Bone marrow (tissue), 2 donors: ENCODE results near the gene HMGN1.

ENCODE experiments used
- DNase-seq, 2 donors: peaks; one replicate each; lab custom pipeline; 2025; lab: John Stamatoyannopoulos, UW

Gene HMGN1

DNA sequence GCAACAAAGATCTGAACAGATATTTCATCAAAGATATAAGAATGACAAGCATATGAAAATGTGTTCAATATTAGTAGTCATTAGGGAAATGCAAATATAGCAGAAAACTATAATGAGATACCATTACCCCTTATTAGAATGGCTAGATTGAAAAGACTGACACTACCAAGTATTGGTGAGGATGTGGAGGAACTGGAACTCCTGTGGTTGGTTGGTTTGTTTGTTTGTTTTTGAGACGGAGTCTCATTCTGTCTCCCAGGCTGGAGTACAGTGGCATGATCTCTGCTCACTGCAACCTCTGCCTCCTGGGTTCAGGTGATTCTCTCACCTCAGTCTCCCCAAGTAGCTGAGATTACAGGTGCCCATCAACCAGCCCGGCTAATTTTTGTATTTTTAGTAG is 18.9 kb upstream of the HMGN1 start:
- no peak for DNase-seq

DNA sequence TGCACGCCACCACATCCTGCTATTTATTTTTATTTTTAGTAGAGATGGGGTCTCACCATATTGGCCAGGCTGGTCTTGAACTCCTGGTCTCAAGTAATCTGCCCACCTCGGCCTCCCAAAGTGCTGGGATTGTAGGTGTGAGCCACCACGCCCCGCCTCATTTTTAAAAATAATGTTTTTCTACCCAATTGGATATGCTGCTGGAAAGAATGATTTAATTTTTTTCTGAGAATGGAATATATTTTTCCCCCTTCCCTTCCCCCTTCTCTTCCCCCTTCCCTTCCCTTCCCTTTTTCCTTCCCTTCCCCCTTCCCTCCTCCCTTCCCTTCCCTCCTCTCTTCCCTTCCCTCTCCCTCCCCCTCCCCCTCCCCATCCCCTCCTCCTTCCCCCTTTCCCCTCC is 17.7 kb upstream of the HMGN1 start:
- no peak for DNase-seq

DNA sequence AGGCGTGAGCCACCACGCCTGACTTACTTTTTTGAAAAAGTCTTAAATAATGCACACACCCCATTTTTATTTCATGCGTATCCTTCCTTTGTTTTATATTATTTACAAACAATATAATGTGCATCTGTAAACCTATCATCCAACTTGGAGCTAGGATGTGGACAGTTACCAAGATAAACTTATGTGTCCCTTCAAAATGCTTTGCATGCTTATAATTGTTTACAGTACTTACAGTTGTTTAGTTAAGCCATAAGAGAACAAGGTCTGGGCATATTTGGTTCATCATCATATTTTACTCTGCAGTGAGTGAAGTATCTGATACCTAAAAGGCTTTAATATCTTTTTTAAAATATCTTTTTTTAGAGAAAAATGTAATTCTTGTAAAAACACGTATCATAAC is 16.1 kb upstream of the HMGN1 start:
- no peak for DNase-seq

DNA sequence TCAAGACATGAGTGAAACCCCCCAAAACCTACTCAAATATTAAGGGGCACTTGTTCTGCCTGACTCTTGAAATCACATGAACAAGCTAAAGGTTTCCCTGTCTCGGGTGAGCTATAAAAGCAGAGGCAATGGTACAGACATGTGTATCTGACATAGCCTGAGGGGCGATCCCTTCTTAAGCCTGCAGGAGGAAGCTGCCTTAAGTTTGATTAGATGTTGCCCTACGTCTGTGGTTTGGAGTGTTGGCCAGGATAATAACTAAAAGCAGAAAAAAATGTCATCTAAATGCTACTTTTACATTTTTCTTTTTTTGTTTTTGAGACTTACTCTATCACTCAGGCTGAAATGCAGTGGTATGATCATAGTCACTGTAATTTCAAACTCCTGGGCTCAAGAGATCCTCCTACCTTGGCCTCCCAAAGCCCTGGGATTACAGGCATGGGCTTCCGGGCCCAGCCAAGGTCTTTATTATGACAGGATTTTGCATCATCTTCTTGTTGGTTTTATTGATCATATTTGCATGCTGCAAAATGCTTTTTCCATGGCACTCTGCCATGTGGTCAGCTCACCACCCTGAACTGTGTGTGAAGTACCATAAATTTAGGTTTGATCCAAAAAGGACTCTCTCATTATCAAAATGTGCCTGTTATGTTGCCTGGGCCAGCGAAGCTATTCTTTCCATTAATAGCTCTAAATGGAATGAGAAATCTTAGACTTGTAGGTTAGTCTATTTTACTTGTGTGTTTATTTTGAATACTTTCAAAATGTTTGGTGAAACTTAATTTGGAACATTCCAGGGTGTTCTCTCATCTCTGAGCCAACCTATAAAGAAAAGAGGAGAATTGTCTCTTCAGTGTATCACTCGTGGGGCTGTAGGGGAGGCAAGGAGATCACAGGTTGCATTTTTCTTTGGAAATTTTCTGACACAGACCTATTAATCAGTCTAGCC is 15.0 kb upstream of the HMGN1 start:
- no peak for DNase-seq

DNA sequence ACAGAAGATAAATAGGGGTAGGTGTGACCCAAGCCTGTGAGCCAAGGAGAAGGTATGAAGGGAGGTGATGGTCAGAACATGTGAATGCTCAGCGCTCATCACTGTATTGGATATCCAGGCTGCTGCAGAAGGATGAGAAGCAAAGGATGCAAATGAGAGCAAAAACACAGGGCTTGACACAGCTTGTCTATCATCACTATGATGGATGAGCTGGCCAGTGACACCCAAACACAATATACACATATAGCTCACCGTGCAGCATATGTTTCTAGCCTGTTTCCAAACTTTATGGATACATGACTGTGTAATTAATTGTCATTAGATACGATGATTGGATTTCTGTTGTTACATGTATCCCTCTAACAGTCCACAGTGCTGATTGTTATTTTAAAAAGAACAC is 13.8 kb upstream of the HMGN1 start:
- no peak for DNase-seq

DNA sequence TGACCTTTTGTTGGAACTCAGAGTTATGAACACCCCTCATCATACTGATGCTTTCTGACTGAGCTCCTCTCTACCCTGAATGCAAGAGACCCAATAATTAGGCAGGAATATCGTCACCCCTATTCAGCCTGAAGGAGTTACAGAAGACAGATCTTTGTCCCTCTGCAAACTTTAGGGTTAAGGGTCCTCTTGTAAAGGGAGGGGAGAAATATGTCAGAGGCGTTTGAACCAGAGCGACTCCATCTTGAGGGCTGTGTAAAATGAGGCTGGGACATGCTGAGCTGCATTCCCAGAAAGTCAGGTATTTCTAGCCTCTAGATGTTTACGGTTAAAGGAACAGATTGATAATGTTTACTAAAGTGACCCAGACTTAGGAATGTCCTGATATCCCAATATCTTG is 10.5 kb upstream of the HMGN1 start:
- DNase-seq: no peak

DNA sequence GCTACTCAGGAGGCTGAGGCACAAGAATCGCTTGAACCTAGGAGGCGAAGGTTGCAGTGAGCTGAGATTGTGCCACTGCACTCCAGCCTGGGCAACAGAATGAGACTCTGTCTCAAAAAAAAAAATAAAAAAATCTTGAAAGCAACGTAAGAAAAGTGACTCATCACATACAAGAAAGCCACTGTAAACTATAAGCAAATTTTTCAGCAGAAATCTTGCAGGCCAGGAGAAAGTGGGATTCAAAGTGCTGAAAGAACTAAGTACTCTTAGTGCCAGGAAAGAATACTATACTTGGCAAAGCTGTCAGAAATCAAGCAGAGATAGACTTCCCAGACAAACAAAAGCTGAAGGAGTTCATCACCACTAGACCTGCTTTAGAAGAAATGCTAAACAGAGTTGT is 4.4 kb upstream of the HMGN1 start:
- DNase-seq: no peak

DNA sequence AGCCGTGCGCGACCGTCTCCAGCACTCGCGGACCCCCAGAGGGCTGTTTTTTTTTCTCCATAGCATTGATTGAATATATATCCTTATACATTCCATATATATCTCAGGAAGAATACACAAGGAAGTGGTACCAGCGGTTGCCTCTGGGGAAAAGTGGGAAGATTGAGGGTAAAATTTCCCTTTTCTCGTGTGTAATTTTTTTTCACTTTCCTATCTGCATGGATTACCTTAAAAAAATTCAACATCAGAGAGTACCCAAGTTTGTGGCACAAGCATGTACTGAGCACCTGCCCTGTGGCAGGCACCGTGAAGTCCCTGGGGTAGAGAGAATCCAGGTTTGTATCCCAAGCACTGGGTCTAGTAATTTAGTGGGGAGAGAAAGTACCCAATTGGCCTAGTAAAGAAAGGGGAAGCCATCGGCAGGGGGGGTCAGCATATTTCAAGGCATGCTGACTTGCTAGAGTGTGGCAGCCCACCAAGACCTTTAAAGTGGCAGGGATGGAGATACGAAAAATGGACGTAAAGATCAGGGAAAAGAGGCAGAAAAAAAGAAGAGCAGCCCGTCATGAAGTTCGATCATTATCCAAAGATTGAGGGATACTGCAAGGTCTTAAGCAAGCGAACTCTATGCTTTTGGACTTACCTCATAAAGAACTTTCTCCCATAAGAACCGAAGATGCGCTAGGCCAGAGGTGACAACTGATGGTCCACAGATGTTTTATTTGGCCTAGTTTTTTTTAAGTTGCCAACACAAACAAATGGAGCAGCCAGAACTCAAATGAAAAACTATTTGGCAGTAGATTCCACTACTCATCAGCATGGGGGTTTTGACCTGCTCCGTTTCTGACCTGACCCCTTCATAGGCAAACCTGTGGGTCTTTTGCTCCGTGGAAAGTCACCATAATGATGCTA is 1.5 kb upstream of the HMGN1 start:
- DNase-seq: no peak

DNA sequence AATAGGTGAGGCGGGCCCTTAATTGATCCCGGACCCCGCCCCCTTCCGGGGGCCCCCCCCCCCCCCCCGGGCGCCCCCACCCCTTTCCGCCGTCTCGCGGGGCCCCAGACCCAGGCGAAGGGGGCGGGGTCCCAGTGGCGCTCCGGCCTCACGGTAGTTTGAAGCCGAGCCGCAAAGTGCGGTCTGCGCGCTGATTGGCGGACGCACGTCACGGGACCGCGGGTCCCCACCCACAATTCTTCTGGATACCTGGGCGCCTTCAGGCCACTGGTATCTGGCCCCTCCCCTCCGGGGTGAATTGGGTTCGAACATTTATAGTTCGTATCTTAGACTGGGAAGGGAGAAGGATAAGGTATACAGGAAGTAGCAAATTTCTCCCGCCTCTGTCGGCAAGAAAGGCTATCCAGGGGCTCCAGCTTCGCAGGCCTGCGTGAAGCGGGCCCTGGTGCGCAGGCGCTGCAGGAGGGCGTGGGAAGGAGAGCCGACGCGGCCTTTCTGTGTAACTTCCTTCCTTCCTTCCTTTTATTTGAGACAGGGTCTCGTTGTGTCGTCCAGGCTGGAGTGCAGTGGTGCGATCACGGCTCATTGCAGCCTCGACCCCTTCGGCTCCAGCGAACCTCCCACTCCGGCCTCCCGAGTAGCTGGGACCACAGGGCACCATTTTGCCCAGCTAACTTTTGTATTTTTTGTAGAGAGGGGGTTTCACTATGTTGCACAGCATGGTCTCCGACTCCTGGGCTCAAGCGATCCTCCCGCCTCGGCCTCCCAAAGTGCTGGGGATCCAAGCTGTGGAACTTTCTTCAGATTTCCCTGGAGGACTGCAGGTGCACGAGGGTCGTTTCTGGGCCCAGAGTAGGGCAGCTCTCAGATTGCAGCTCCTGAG is 564 bp upstream of the HMGN1 start:
- DNase-seq: peak; percentile 84 to 90

DNA sequence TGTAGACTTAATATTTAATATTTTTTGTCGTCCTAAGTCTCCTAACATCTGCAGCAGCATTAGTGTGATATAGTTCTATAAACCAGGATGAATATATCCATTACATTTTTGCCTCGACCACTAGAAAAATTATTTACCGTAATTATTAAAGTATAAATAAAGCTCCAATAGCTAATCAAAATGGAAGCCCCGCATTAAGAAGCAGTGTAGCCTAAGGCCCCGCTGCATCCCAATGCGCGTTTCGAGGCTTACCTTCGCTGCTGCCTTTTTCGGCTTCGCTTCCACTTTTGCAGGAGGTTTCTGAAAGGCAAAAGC is 891 bp downstream of the HMGN1 start:
- DNase-seq: no peak

DNA sequence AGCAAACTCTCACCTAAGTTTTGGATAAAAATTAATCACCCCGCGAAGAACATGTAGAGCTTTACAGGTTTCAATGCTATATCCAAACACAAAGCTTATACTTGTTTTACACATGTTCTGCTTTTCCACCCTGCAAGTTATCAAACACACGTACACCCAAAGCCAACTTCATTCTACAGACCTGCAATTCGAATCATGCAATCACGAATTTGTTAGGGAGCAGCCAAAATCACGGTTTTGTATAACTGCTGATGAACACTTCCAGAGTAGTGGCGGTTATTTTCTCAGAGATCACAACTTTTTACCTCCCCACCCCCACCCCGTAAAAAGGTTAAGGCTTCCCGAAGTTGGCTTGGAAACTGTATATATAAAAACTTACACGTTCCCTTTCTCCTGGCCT is 1.4 kb downstream of the HMGN1 start:
- no peak for DNase-seq

DNA sequence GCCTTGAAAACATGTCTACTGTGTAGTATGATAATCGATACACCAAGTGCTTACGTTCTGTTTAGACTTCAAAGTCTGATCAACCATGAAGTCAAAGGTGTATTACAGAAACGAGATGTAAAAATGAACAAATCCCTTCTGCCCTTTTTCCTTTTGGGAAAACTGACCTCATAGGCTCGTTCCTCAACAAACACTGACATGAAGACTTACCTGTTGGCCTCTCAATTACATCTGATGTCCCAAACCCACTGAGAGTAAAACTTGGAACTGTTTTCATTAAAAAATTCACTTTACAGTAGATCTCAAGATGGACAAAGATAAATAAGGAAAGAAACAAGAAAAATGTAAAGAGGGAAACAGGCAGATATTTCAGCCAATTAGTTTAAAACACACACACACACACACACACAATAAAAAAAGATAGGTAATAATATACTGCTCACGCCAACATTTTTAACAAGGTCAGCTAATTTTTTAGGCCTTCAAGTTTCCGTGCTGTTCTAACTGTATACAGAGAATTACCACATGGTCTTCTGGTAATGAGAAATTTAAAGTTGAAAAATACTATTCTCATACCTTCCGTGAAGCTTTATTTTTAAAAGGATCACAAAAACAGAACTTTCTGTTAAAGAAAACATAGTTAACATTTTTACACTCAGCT is 2.1 kb downstream of the HMGN1 start:
- no peak for DNase-seq

DNA sequence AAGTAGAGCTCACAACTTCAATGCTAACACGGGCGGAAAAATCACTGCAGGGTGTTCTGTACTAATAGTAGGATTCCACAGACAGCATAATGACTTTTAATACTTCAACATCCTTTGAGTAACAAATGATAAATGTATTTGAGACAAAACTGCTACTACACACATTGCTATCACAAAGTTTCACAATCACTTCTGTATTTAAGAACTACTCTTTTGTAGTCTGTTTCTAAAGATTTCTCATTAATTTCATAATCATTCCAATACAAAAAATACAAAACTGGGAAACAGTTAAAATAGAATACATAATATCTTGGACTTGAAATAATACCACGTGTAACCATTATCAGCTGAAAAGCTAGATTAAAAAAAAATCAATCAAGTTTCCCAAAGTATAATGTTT is 2.7 kb downstream of the HMGN1 start:
- no peak for DNase-seq

DNA sequence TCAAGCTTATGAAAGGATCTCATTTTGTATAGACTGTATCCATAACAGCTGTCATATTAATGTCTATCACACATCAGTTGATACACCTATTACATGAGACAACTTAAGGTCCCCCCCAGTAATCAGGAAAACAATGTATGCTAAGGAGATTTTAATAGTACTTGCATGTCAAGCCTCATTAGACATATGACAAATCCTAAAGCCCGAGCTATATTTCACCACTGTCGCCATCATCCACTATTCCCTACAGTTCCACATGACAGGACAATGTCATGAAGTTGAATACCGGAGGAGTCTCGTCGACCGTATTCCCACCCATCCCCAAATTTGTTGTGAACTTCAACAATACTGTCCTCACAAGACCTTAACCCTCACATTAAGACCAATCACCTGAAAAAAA is 3.4 kb downstream of the HMGN1 start:
- DNase-seq: no peak

DNA sequence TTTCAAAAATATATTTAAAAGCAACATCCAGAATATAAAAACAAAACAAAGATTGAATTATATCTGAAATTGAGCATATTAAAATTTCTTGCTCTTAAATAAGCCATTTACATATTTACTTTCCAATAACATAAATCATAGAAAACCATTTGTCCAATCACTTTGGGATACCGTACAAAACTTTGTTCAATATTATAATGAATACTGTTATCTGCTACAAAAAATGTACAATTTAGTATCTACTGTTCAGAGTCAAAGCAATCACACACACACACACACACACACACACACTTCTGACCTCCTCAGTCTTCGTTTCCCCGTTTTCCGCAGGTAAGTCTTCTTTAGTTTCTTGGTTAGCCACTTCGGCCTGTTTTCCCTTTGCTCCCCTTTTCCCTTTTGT is 4.0 kb downstream of the HMGN1 start:
- no peak for DNase-seq

DNA sequence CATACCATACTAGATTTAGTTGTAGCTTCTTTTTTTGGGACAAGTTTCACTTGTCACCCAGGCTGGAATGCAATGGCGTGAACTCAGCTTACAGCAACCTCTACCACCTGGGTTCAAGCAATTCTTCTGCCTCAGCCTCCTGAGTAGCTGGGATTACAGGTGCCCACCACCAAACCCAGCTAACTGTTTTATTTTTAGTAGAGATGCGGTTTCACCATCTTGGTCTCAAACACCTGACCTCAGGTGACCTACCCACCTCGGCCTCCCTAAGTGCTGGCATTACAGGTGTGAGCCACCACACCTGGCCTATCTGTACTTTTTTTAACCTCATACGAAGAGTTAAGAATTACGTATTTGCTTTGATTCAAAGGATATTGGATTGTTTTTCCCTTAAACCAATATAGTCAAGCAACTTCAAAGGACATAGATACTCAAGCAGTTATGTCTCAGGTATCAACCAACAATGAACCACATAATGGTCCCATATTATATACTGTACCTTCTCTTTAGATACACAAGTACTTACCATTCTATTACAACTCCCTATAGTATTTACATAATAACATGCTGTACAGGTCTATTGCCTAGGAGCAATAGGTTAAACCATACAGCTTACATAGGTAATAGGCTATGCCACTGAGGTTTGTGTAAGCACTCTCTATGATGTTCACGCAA is 7.5 kb downstream of the HMGN1 start:
- no peak for DNase-seq

DNA sequence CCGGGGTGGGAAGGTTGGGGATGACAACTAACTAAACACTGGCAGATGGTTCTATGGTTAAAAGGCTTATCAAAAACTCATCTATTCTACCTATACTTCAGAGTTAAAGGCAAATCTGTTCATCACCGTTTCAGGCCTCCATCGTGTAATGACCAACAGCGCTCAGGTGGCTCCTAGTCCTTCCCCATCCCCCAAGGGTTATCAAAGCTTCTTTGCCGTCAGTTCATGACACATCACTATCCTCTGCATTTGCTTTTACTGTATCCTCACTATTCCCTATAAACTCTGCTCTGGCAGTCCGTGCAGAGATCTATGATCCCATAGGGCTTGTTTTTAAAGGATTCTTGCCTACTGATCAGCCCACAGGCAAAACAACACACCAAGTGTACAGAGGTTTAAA is 8.2 kb downstream of the HMGN1 start:
- no peak for DNase-seq

DNA sequence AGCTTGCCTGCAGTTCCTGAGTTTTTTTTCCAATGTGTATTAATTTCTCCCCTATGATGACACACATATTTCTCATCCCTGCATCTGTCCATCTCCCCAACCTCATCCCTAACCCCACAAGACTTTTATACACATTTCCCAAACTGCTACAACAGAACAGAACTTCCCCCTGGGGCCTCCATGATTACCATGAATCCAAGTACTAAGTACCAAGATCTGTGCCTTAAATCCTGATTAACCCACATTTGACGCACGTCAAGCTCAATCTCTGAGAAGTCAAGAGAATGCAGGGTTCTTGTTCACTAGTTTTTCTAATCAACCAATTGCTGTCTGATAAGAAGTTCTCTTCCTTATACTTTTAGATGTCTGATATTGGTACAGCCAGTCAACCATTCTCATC is 9.7 kb downstream of the HMGN1 start:
- DNase-seq: no peak

DNA sequence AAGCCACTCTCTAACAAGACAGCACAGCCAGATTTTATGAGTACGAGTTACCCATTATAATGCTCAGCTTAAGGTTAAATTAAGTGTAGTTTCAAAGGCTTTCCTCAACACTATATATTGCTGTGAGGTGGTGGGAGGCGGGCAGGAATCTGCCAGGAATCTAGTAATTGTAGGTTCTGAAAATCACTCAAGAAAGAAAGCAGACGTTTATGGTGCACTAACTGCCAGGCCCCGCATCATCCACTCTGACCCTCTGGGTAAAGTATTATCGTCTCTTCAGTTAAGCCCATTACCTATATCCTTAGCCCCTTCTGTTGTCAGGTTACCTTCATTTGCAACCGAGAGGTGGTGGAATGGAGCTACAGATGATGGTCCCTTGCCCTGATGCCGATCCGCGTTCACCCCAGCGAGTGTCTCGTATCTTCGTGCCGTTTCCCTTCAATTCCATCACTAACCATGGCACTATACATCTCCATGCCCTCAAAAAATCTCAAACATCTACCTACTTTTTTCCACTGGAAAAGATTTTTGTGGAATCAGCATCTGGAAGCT is 12.4 kb downstream of the HMGN1 start:
- DNase-seq: no peak

DNA sequence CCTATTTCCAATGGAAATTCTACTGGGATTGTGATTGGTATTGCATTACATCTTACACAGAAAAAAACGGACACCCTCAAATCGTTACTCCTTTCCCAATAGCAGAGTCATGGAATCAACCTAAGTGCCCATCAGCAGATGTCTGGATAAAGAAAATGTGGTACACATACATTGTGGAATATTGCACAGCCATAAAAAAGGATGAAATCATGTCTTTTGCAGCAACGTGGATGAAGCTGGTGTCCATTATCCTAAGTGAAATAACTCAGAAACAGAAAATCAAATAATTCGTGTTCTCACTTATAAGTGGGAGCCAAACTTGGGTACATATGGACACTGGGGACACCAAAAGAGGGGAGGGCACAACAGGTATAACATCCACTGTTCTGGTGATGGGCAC is 14.3 kb downstream of the HMGN1 start:
- no peak for DNase-seq

DNA sequence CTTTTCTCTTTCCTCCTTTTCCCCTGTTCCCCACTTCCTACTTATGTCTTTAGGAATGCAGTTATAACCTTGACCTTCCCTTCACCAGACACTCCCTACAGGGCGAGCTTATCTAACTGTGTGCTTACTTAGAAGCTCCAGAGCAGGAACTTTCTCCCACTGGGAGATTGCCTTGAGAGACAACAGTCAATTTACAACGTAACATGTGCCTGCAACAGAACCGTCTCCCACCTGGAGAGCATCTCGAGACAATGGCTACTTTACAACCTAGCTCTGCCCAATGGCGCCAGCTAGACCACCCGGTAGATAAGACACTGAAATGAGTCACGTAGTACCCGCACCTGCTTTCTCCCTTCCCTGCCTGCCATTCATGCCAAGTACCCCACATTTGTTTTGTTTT is 16.7 kb downstream of the HMGN1 start:
- DNase-seq: no peak
